GM19455 (cell line): ENCODE data around the gene HHEX.
"Not testable (repeated sequence)": the region's sequence is repeated elsewhere in the genome, so short reads cannot be mapped to it uniquely, and the experiment has no call there.

ENCODE experiments used
- ATAC-seq: cut with Tn5 transposase; IDR thresholded peaks from one replicate; pipeline ENCODE4 v1.9.1; 2021; ENCODE audit not compliant: unreplicated experiment

HHEX gene

DNA sequence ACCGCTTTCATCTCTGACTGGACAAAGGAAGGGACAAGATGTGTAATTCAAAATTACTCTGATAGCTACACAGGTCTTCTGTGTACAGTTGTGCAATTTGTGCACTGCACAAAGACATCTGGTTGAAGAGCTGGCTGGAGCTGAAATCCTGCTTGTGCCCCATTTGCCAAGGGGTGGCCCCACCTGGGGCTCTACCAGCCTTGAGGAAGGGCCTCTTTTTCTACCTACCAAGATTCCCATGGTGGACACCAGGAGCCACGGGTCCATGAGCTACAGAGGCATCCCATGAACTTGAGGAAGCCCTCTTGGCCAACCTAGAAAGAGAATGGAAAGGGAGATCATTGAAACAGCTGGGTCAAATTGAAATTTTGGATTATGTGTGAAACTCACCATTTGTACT is 43.2 kb downstream of the HHEX start:
- ATAC-seq: no peak

DNA sequence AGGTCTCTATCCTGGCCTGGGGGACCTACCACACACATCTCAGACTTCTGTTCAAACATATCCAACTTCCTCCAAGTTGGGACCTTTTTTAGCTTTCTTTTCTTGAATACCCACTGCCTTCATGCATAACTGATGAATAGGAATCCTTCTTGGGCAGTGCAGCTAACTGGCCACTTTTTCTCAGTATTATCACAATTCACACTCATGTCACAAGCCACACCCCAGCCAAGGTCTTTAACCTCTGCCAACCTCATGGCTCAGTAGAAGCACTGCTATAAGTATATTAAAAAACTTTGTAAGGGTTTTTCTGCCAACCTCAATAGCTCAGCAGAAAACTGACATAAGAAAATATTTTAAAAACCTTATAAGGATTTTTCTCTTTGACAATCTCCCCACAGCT is 44.5 kb downstream of the HHEX start:
- no peak for ATAC-seq

DNA sequence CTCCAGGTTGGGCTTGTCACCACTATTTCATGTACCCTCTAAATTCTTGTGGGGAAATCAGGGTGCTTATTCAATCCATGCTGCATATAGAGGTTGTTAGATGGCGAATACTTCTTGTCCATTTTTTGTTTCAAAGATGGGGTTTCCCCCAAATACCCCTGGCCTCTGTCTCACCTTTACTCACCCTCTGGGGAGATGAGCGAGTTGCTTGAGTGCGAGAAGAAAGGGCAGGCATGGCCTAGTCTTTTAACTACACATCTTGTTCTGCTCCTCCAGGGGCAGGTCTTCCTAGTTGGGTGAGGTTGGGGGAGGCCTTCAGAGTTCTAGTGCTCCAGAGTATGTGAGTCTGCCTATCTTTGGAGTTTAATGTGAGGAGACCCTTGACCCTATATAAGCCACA is 46.2 kb downstream of the HHEX start:
- no peak for ATAC-seq

DNA sequence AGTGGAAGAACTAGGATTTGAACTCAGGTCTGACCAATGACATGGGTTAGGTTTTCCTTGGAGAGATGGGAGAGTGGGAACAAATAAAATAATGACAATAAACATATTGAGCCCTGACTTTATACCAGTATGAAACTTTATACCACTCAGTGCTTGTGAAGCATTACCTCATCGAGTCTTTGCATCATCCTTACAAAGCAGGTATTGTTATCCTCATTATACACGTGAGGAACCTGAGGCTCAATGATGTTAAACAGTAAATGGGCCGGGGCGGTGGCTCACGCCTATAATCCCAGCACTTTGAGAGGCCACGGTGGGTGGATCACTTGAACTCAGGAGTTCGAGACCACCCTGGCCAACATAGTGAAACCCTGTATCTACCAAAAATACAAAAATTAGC is 47.7 kb downstream of the HHEX start:
- no peak for ATAC-seq

DNA sequence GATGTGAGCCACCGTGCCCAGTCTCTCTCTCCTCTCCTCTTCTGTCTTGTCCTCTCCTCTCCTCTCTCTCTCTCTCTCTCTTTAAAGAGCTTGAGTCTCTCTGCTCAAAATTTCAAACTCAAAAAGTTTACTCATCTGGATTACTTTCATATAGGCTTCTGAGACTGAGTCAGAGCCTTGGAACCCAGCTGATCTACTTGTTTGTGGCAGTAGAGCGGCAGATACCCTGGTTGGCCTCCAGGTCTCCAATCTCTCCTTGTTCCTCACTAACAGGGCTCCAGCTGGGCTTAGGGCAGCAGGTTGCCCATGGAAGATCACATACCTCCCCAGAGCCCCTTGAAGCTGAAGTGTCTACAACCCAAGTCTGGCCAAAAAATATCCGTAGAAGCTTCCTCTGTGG is 51.0 kb downstream of the HHEX start:
- no peak for ATAC-seq

DNA sequence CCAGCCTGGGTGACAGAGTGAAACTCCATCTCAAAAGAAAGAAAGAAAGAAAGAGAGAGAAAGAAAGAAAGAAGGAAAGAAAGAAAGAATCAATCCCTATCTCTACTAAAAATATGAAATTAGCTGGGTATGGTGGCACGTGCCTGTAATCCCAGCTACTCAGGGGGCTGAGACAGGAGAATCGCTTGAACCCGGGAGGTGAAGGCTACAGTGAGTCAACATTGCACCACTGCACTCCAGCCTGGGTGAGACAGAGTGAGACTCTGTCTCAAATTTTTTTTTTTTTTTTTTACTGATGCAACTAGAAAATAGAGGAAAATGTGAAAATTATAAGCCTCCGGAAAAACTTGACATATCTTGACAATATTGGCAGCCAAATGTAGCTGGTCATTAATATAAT is 52.0 kb downstream of the HHEX start:
- not testable (repeated sequence) for ATAC-seq

DNA sequence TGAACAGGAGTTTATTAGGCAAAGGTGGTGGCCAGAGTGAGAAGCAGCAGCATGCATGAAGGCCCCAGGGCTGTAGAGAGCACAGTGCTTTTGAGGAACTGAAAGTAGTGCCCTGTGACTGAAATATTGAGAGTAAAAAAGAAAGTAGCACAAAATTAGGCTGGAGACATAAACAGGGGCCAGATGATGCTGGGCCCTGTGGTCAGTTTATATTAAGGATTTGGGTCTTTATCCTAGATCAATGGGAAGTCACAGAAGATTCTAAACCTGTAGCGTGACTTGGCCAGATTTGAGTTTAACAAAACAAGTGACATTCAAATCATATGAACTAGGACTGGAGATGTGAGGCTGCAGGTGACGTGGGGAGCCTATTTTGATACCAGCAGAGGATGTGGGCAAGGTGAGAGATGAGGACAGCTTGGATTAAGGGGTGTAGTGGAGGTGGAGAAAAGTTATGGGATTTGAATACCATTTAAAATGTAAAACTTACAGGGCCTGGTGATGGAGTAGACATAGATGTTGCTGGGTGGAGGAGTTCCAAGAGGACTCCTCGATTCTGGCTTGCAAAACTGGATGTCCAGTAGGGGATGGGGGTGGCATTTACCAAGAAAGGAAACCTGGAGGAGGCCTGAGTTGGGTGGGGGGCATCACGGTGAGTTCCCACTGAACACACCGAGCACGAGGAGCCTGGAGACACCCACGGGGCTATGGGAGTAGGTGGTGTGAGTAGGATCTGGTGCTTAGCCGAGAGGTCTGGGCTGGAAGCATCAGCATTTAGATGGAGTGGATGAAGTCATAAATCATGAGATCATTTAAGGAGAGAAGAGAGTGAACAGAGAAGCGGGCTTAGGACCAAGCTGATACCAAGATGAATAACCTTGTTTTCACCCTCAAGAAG is 52.8 kb downstream of the HHEX start:
- peak; percentile 98 for ATAC-seq
